ENCODE results near the gene PLEKHH2.

Gene PLEKHH2

DNA sequence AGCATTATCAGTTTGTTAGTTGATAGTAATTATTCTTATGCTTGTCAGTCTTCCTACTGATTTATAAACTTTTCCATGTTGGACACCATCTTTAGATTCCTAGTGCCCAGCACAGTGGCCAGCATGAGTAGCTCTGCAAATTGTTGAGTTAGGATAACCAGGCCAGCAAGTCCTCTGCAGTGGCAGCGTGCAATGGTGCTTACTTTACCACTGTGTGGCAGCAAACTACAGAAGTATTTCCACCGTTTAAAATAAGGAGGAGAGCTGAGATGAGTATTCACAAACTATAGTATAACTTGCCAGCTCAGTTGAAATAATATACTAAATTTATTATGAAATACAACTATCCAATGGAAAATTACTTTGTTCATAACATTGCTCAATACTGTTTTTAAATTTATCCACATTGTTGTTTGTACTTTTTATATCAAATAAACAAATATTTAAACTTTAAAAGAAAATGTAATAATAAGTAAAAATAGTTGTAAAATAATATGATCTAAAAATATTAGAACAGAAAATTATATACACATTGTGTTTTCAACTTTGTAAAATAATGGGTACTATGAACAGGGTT lies 31.9 kb upstream of the PLEKHH2 start:
- H3K4me2 ChIP-seq (ENCODE audit: low read length) = no peak overlapping the region
- no peaks in the 10 kb centered on the region for H3K27me3 ChIP-seq (ENCODE audit: control insufficient read depth, low read length)
- H3K4me3 ChIP-seq (ENCODE audit: low read length) = no peak overlapping the region
- H3K9me2 ChIP-seq (replicated peaks; ENCODE audit: control insufficient read depth, low read length) = no peaks in the 10 kb centered on the region
- TF ChIP-seq, protein P1, sequence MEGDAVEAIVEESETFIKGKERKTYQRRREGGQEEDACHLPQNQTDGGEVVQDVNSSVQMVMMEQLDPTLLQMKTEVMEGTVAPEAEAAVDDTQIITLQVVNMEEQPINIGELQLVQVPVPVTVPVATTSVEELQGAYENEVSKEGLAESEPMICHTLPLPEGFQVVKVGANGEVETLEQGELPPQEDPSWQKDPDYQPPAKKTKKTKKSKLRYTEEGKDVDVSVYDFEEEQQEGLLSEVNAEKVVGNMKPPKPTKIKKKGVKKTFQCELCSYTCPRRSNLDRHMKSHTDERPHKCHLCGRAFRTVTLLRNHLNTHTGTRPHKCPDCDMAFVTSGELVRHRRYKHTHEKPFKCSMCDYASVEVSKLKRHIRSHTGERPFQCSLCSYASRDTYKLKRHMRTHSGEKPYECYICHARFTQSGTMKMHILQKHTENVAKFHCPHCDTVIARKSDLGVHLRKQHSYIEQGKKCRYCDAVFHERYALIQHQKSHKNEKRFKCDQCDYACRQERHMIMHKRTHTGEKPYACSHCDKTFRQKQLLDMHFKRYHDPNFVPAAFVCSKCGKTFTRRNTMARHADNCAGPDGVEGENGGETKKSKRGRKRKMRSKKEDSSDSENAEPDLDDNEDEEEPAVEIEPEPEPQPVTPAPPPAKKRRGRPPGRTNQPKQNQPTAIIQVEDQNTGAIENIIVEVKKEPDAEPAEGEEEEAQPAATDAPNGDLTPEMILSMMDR (IDR thresholded peaks at IDR 0.05; ENCODE audit: low read depth, low read length, poor library complexity, severe bottlenecking) = peak; percentile 68
- TF ChIP-seq EZH2phosphoT487 (IDR thresholded peaks at IDR 0.05; ENCODE audit: borderline replicate concordance, low read length) = no peak
- H3K79me2 ChIP-seq (ENCODE audit: control insufficient read depth, low read length) = no peaks in the 10 kb centered on the region
- no peaks in the 10 kb centered on the region for H4K20me1 ChIP-seq (ENCODE audit: control insufficient read depth, insufficient read depth, low read depth, low read length)
- no peak overlapping the region for H3K27ac ChIP-seq (ENCODE audit: low read depth, low read length)
- no peaks in the 10 kb centered on the region for H3K9me3 ChIP-seq (ENCODE audit: control insufficient read depth, insufficient read depth, low read length)
- no peaks in the 10 kb centered on the region for H3K36me3 ChIP-seq (ENCODE audit: control insufficient read depth, low read length)
- 0 out of 2 replicates have a peak, but pooled peaks cover 3% of the 10 kb centered on the region for H3K4me1 ChIP-seq (ENCODE audit: control insufficient read depth, low read length)
- no peaks in the 10 kb centered on the region for H3F3A ChIP-seq (ENCODE audit: control insufficient read depth, insufficient read depth)

DNA sequence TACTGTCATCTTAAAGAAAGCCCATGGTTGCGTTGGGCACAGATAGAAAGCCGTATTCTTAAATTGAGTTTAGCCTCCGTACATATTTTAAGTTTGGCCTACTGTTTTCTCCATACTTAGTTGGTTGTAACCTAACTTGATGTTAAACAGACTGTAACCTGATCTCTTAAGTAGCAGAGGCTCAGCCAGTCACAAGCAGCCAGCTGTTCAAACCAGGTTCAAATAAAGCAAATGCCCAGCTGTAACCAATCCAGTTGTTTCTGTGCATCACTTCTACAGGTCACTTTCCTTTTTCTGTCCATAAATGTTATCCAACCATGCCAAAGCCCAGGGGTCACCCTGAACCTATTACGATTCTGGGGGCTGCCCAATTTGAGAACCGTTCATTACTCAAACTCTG lies 31.2 kb upstream of the PLEKHH2 start:
- H3K4me3 ChIP-seq (ENCODE audit: low read length) = no peak overlapping the region
- H3K4me2 ChIP-seq (ENCODE audit: low read length) = no peak overlapping the region
- no peak for TF ChIP-seq EZH2phosphoT487 (IDR thresholded peaks at IDR 0.05; ENCODE audit: borderline replicate concordance, low read length)
- TF ChIP-seq, protein P1 (IDR thresholded peaks at IDR 0.05; ENCODE audit: low read depth, low read length, poor library complexity, severe bottlenecking) = no peak
- H4K20me1 ChIP-seq (ENCODE audit: control insufficient read depth, insufficient read depth, low read depth, low read length) = no peaks in the 10 kb centered on the region
- H3K9me3 ChIP-seq (ENCODE audit: control insufficient read depth, insufficient read depth, low read length) = no peaks in the 10 kb centered on the region
- no peaks in the 10 kb centered on the region for H3K27me3 ChIP-seq (ENCODE audit: control insufficient read depth, low read length)
- no peaks in the 10 kb centered on the region for H3K9me2 ChIP-seq (replicated peaks; ENCODE audit: control insufficient read depth, low read length)
- no peaks in the 10 kb centered on the region for H3F3A ChIP-seq (ENCODE audit: control insufficient read depth, insufficient read depth)
- H3K27ac ChIP-seq (ENCODE audit: low read depth, low read length) = no peak overlapping the region
- 0 out of 2 replicates have a peak, but pooled peaks cover 3% of the 10 kb centered on the region for H3K4me1 ChIP-seq (ENCODE audit: control insufficient read depth, low read length)
- no peaks in the 10 kb centered on the region for H3K36me3 ChIP-seq (ENCODE audit: control insufficient read depth, low read length)
- H3K79me2 ChIP-seq (ENCODE audit: control insufficient read depth, low read length) = no peaks in the 10 kb centered on the region

GRCh38 chr2:43609290-43609918 lies 27.7 kb upstream of the PLEKHH2 start:
- Histone ChIP-seq H3K79me2 (ENCODE audit: control insufficient read depth, low read length) (no peaks in the 10 kb centered on the region), H3K4me1 (ENCODE audit: control insufficient read depth, low read length) (0 out of 2 replicates have a peak, but pooled peaks cover 3% of the 10 kb centered on the region), H3F3A (ENCODE audit: control insufficient read depth, insufficient read depth) (no peaks in the 10 kb centered on the region), H3K27me3 (ENCODE audit: control insufficient read depth, low read length) (no peaks in the 10 kb centered on the region), H3K27ac (ENCODE audit: low read depth, low read length) (no peak overlapping the region), H3K9me3 (ENCODE audit: control insufficient read depth, insufficient read depth, low read length) (no peaks in the 10 kb centered on the region), H3K9me2 (replicated peaks; ENCODE audit: control insufficient read depth, low read length) (no peaks in the 10 kb centered on the region), H3K4me2 (ENCODE audit: low read length) (no peak overlapping the region), H3K4me3 (ENCODE audit: low read length) (no peak overlapping the region), H3K36me3 (ENCODE audit: control insufficient read depth, low read length) (no peaks in the 10 kb centered on the region), H4K20me1 (ENCODE audit: control insufficient read depth, insufficient read depth, low read depth, low read length) (no peaks in the 10 kb centered on the region)
- no peak for TF ChIP-seq EZH2phosphoT487 (IDR thresholded peaks at IDR 0.05; ENCODE audit: borderline replicate concordance, low read length)
- TF ChIP-seq, protein P1 (IDR thresholded peaks at IDR 0.05; ENCODE audit: low read depth, low read length, poor library complexity, severe bottlenecking) = peak; percentile 79
